ENCODE data around the gene BOD1. TPM values are rescaled to one million over a fixed set of nuclear protein-coding genes. Genes with fewer than 3 reads are reported as not detected.

Gene BOD1
- polyA plus RNA-seq, 2 of the 4 experiments (the other 2 are of a cell fraction): 59.1 to 102 TPM

GRCh38 chr5:173602423-173602822 is 14.0 kb downstream of the BOD1 start:
- TF ChIP-seq REST (IDR thresholded peaks at IDR 0.05) (no peak), EHF (CRISPR knock-in tag; IDR thresholded peaks at IDR 0.05) (no peak), NR3C1 (IDR thresholded peaks at IDR 0.05) (no peak), FOSB (CRISPR knock-in tag; IDR thresholded peaks at IDR 0.05) (no peak), RCOR1 (IDR thresholded peaks at IDR 0.05; ENCODE audit: low read depth, low read length) (no peak), NPAS2 (CRISPR knock-in tag; IDR thresholded peaks at IDR 0.05; ENCODE audit: borderline replicate concordance) (no peak), MAX (IDR thresholded peaks at IDR 0.05) (no peak), ZSCAN20 (CRISPR knock-in tag; IDR thresholded peaks at IDR 0.05) (no peak), FOXS1 (CRISPR knock-in tag; IDR thresholded peaks at IDR 0.05) (no peak), CBX2 (IDR thresholded peaks at IDR 0.05; ENCODE audit: borderline replicate concordance, low read depth) (no peak), KDM5A (IDR thresholded peaks at IDR 0.05) (no peak), POLR2A (IDR thresholded peaks at IDR 0.05; ENCODE audit: low read length) (no peak), CBX8 (IDR thresholded peaks at IDR 0.05) (no peak), CTCF (IDR thresholded peaks at IDR 0.05) (no peak), JUNB (IDR thresholded peaks at IDR 0.05) (no peak), EHMT2 (IDR thresholded peaks at IDR 0.05; ENCODE audit: low read depth) (no peak), HES2 (IDR thresholded peaks at IDR 0.05) (no peak)
- no peak for DNase-seq (ENCODE audit: low read depth in 1 of 2, low spot score in 1 of 2)
- Histone ChIP-seq H3K4me3 (no peak overlapping the region), H3K4me2 (no peak overlapping the region), H3K9me3 (no peaks in the 10 kb centered on the region), H3K27ac (no peak overlapping the region), H3K4me1 (no peaks in the 10 kb centered on the region)
- CTCF ChIA-PET: interaction anchor here (0.6 to 4.5 kb wide), 6 partner anchors 10 to 714 kb away, joined by 3 to 14 read pairs (median 4); no protein-coding TSS in a partner anchor
- WGBS (ENCODE audit: missing lambda C conversion rate): 84% methylated on average over 6 of the region's 6 CpGs
- POLR2A ChIA-PET: interaction anchor here (0.7 kb wide), 1 partner anchor 203 kb away, joined by 3 read pairs; no protein-coding TSS in a partner anchor
- no peak for FAIRE-seq
- ATAC-seq: no peak

GRCh38 chr5:173598686-173599085 is 17.8 kb downstream of the BOD1 start:
- Histone ChIP-seq H3K4me1 (no peaks in the 10 kb centered on the region), H3K4me3 (no peak overlapping the region), H3K4me2 (no peak overlapping the region), H3K9me3 (peaks cover 9% of the 10 kb centered on the region; the same call in 1 of the 3 replicates), H3K27ac (no peak overlapping the region)
- FAIRE-seq (no peak), DNase-seq (ENCODE audit: low read depth in 1 of 2, low spot score in 1 of 2) (no peak), ATAC-seq (no peak)
- ChIA-PET CTCF (interaction anchor here (0.8 to 4.5 kb wide), 4 partner anchors 8 to 374 kb away, joined by 3 to 14 read pairs (median 4); no protein-coding TSS in a partner anchor), POLR2A (no interaction called here)
- no peak for TF ChIP-seq SREBF2 (IDR thresholded peaks at IDR 0.05)
- no peak for TF ChIP-seq PHF8 (IDR thresholded peaks at IDR 0.05; ENCODE audit: borderline replicate concordance, low read depth)
- TF ChIP-seq CBX2 (IDR thresholded peaks at IDR 0.05; ENCODE audit: borderline replicate concordance, low read depth): no peak
- TF ChIP-seq E2F6 (IDR thresholded peaks at IDR 0.05; ENCODE audit: borderline replicate concordance, low read depth): no peak
- no peak for TF ChIP-seq BHLHE40 (IDR thresholded peaks at IDR 0.05; ENCODE audit: low read depth, low read length)
- TF ChIP-seq HOXA7 (CRISPR knock-in tag; IDR thresholded peaks at IDR 0.05): no peak
- TF ChIP-seq JUNB (IDR thresholded peaks at IDR 0.05): no peak
- TF ChIP-seq EHMT2 (IDR thresholded peaks at IDR 0.05; ENCODE audit: low read depth): no peak
- TF ChIP-seq CTCF (IDR thresholded peaks at IDR 0.05): no peak
- no peak for TF ChIP-seq JUN (IDR thresholded peaks at IDR 0.05)
- TF ChIP-seq HDAC2 (IDR thresholded peaks at IDR 0.05): no peak
- TF ChIP-seq FOSL2 (IDR thresholded peaks at IDR 0.05): no peak
- TF ChIP-seq FOSL2 (CRISPR knock-in tag; IDR thresholded peaks at IDR 0.05): no peak
- no peak for TF ChIP-seq CHD4 (IDR thresholded peaks at IDR 0.05; ENCODE audit: borderline replicate concordance)
- TF ChIP-seq MYC (IDR thresholded peaks at IDR 0.05; ENCODE audit: borderline replicate concordance, low read length): no peak
- no peak for TF ChIP-seq RCOR1 (IDR thresholded peaks at IDR 0.05; ENCODE audit: low read depth, low read length)
- no peak for TF ChIP-seq ZSCAN20 (CRISPR knock-in tag; IDR thresholded peaks at IDR 0.05)
- TF ChIP-seq ZNF302 (CRISPR knock-in tag; IDR thresholded peaks at IDR 0.05): no peak
- no peak for TF ChIP-seq ATOH8 (CRISPR knock-in tag; IDR thresholded peaks at IDR 0.05; ENCODE audit: low read depth)
- WGBS (ENCODE audit: missing lambda C conversion rate): 55% methylated on average over 4 of the region's 4 CpGs

Measured in A549 (cell line).